HEK293 (cell line): ENCODE data around the gene ITSN1.

Experiments used
- GFI1B ChIP-seq: fragments of 450-650 bp; formaldehyde crosslinking; IDR thresholded peaks from 2 replicates; pipeline ENCODE4 v1.5.1; 2016; ENCODE audit warnings: missing biosample characterization, missing genetic modification characterization
- GLIS1 ChIP-seq: fragments of 450-650 bp; formaldehyde crosslinking; IDR thresholded peaks from 2 replicates; pipeline ENCODE4 v1.5.1; 2016; ENCODE audit warnings: missing biosample characterization, missing genetic modification characterization
- HOXD13 ChIP-seq: sonication (generic); formaldehyde crosslinking; IDR thresholded peaks from 2 replicates; pipeline ENCODE4 v1.8.0; 2022; ENCODE audit warnings: missing genetic modification reagents, borderline replicate concordance
- SP3 ChIP-seq: fragments of 450-650 bp; formaldehyde crosslinking; IDR thresholded peaks from 2 replicates; pipeline ENCODE4 v1.5.1; 2016; ENCODE audit warnings: missing biosample characterization, missing genetic modification characterization
- ZBTB21 ChIP-seq: fragments of 450-650 bp; formaldehyde crosslinking; IDR thresholded peaks from 2 replicates; pipeline ENCODE4 v1.5.1; 2017; ENCODE audit warnings: missing biosample characterization, missing genetic modification characterization
- ZFP41 ChIP-seq: fragments of 450-650 bp; formaldehyde crosslinking; IDR thresholded peaks from 2 replicates; pipeline ENCODE4 v1.5.1; 2016; ENCODE audit warnings: missing biosample characterization, missing genetic modification characterization, borderline replicate concordance
- ZNF175 ChIP-seq: fragments of 450-650 bp; formaldehyde crosslinking; IDR thresholded peaks from 2 replicates; pipeline ENCODE4 v1.5.1; 2016; ENCODE audit warnings: missing biosample characterization, missing genetic modification characterization
- ZNF221 ChIP-seq: fragments of 450-650 bp; formaldehyde crosslinking; IDR thresholded peaks from 2 replicates; pipeline ENCODE4 v1.5.1; 2017; ENCODE audit warnings: missing biosample characterization, missing genetic modification characterization, borderline replicate concordance
- ZNF302 ChIP-seq: fragments of 450-650 bp; formaldehyde crosslinking; IDR thresholded peaks from 2 replicates; pipeline ENCODE4 v1.5.1; 2016; ENCODE audit warnings: missing biosample characterization, missing genetic modification characterization, low read depth
- ZNF571 ChIP-seq: fragments of 450-650 bp; formaldehyde crosslinking; IDR thresholded peaks from 2 replicates; pipeline ENCODE4 v1.5.0; 2017; ENCODE audit warnings: missing biosample characterization, missing genetic modification characterization
- TF ChIP-seq, protein P1 (sequence below): fragments of 450-650 bp; formaldehyde crosslinking; IDR thresholded peaks from 2 replicates; pipeline ENCODE4 v1.5.1; 2016; ENCODE audit warnings: missing biosample characterization, missing genetic modification characterization
- TF ChIP-seq, protein P2 (sequence below): fragments of 450-650 bp; formaldehyde crosslinking; IDR thresholded peaks from 2 replicates; pipeline ENCODE4 v1.5.1; 2016; ENCODE audit warnings: missing biosample characterization, missing genetic modification characterization
- TF ChIP-seq, protein P3 (sequence below): fragments of 450-650 bp; formaldehyde crosslinking; IDR thresholded peaks from 2 replicates; pipeline ENCODE4 v1.5.1; 2016; ENCODE audit warnings: missing biosample characterization, missing genetic modification characterization
- TF ChIP-seq, protein P4 (sequence below): sonication (generic); formaldehyde crosslinking; IDR thresholded peaks from 2 replicates; pipeline ENCODE4 v1.8.1; 2022; ENCODE audit warnings: mild to moderate bottlenecking, moderate library complexity, missing genetic modification reagents
- TF ChIP-seq, protein P5 (sequence below): fragments of 450-650 bp; formaldehyde crosslinking; IDR thresholded peaks from 2 replicates; pipeline ENCODE4 v1.5.1; 2016; ENCODE audit warnings: missing biosample characterization, missing genetic modification characterization
- TF ChIP-seq, protein P6 (sequence below): fragments of 450-650 bp; formaldehyde crosslinking; IDR thresholded peaks from 2 replicates; pipeline ENCODE4 v1.5.0; 2017; ENCODE audit warnings: missing biosample characterization, missing genetic modification characterization, borderline replicate concordance
- TF ChIP-seq, protein P7 (sequence below): fragments of 450-650 bp; formaldehyde crosslinking; IDR thresholded peaks from 2 replicates; pipeline ENCODE4 v1.5.1; 2017; ENCODE audit warnings: missing biosample characterization, missing genetic modification characterization
- TF ChIP-seq, protein P8 (sequence below): fragments of 450-650 bp; formaldehyde crosslinking; IDR thresholded peaks from 2 replicates; pipeline ENCODE4 v1.5.1; 2016; ENCODE audit warnings: missing biosample characterization, missing genetic modification characterization

Gene ITSN1

DNA sequence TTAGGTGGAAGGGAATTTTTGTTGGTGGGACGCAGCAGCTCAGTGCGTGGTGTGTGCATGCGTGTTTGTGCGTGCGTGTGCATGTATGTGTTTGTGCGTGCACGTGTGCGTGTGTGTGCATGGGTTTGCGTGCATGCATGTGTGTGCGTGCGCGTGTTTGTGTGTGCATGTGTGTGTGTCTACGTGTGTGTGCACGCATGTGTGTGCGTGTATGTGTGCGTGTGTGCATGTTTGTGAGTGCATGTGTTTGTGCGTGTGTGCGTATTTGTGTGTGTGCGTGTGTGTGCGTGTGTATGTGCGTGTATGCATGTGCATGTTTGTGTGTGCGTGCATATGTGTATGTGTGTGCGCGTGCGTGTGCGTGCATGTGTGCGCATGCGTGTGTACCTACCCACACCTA, 253.1 kb downstream of the ITSN1 start (continued):
- TF ChIP-seq, protein P1, sequence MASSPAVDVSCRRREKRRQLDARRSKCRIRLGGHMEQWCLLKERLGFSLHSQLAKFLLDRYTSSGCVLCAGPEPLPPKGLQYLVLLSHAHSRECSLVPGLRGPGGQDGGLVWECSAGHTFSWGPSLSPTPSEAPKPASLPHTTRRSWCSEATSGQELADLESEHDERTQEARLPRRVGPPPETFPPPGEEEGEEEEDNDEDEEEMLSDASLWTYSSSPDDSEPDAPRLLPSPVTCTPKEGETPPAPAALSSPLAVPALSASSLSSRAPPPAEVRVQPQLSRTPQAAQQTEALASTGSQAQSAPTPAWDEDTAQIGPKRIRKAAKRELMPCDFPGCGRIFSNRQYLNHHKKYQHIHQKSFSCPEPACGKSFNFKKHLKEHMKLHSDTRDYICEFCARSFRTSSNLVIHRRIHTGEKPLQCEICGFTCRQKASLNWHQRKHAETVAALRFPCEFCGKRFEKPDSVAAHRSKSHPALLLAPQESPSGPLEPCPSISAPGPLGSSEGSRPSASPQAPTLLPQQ: no peak
- TF ChIP-seq HOXD13 (no peak), ZNF221 (tag by site-specific recombination) (no peak), ZNF571 (tag by site-specific recombination) (no peak), ZNF302 (no peak), ZFP41 (tag by site-specific recombination) (peak; percentile 61; the same call in 1 of the 2 replicates), ZNF175 (tag by site-specific recombination) (no peak), GLIS1 (tag by site-specific recombination) (no peak), GFI1B (tag by site-specific recombination) (no peak), ZBTB21 (tag by site-specific recombination) (no peak), SP3 (tag by site-specific recombination) (no peak)
- TF ChIP-seq, protein P2, sequence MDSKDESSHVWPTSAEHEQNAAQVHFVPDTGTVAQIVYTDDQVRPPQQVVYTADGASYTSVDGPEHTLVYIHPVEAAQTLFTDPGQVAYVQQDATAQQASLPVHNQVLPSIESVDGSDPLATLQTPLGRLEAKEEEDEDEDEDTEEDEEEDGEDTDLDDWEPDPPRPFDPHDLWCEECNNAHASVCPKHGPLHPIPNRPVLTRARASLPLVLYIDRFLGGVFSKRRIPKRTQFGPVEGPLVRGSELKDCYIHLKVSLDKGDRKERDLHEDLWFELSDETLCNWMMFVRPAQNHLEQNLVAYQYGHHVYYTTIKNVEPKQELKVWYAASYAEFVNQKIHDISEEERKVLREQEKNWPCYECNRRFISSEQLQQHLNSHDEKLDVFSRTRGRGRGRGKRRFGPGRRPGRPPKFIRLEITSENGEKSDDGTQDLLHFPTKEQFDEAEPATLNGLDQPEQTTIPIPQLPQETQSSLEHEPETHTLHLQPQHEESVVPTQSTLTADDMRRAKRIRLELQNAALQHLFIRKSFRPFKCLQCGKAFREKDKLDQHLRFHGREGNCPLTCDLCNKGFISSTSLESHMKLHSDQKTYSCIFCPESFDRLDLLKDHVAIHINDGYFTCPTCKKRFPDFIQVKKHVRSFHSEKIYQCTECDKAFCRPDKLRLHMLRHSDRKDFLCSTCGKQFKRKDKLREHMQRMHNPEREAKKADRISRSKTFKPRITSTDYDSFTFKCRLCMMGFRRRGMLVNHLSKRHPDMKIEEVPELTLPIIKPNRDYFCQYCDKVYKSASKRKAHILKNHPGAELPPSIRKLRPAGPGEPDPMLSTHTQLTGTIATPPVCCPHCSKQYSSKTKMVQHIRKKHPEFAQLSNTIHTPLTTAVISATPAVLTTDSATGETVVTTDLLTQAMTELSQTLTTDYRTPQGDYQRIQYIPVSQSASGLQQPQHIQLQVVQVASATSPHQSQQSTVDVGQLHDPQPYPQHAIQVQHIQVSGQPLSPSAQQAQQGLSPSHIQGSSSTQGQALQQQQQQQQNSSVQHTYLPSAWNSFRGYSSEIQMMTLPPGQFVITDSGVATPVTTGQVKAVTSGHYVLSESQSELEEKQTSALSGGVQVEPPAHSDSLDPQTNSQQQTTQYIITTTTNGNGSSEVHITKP (tag by site-specific recombination): no peak
- TF ChIP-seq, protein P3, sequence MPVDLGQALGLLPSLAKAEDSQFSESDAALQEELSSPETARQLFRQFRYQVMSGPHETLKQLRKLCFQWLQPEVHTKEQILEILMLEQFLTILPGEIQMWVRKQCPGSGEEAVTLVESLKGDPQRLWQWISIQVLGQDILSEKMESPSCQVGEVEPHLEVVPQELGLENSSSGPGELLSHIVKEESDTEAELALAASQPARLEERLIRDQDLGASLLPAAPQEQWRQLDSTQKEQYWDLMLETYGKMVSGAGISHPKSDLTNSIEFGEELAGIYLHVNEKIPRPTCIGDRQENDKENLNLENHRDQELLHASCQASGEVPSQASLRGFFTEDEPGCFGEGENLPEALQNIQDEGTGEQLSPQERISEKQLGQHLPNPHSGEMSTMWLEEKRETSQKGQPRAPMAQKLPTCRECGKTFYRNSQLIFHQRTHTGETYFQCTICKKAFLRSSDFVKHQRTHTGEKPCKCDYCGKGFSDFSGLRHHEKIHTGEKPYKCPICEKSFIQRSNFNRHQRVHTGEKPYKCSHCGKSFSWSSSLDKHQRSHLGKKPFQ (tag by site-specific recombination): 0 out of 2 replicates have a peak, but pooled peaks have one; percentile 48
- TF ChIP-seq, protein P4, sequence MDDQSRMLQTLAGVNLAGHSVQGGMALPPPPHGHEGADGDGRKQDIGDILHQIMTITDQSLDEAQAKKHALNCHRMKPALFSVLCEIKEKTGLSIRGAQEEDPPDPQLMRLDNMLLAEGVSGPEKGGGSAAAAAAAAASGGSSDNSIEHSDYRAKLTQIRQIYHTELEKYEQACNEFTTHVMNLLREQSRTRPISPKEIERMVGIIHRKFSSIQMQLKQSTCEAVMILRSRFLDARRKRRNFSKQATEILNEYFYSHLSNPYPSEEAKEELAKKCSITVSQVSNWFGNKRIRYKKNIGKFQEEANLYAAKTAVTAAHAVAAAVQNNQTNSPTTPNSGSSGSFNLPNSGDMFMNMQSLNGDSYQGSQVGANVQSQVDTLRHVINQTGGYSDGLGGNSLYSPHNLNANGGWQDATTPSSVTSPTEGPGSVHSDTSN: no peak
- TF ChIP-seq, protein P5, sequence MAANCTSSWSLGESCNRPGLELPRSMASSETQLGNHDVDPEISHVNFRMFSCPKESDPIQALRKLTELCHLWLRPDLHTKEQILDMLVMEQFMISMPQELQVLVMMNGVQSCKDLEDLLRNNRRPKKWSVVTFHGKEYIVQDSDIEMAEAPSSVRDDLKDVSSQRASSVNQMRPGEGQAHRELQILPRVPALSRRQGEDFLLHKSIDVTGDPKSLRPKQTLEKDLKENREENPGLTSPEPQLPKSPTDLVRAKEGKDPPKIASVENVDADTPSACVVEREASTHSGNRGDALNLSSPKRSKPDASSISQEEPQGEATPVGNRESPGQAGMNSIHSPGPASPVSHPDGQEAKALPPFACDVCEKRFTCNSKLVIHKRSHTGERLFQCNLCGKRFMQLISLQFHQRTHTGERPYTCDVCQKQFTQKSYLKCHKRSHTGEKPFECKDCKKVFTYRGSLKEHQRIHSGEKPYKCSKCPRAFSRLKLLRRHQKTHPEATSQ (tag by site-specific recombination): 0 out of 2 replicates have a peak, but pooled peaks have one; percentile 9
- TF ChIP-seq, protein P6, sequence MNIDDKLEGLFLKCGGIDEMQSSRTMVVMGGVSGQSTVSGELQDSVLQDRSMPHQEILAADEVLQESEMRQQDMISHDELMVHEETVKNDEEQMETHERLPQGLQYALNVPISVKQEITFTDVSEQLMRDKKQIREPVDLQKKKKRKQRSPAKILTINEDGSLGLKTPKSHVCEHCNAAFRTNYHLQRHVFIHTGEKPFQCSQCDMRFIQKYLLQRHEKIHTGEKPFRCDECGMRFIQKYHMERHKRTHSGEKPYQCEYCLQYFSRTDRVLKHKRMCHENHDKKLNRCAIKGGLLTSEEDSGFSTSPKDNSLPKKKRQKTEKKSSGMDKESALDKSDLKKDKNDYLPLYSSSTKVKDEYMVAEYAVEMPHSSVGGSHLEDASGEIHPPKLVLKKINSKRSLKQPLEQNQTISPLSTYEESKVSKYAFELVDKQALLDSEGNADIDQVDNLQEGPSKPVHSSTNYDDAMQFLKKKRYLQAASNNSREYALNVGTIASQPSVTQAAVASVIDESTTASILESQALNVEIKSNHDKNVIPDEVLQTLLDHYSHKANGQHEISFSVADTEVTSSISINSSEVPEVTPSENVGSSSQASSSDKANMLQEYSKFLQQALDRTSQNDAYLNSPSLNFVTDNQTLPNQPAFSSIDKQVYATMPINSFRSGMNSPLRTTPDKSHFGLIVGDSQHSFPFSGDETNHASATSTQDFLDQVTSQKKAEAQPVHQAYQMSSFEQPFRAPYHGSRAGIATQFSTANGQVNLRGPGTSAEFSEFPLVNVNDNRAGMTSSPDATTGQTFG: 0 out of 2 replicates have a peak, but pooled peaks have one; percentile 36
- TF ChIP-seq, protein P7, sequence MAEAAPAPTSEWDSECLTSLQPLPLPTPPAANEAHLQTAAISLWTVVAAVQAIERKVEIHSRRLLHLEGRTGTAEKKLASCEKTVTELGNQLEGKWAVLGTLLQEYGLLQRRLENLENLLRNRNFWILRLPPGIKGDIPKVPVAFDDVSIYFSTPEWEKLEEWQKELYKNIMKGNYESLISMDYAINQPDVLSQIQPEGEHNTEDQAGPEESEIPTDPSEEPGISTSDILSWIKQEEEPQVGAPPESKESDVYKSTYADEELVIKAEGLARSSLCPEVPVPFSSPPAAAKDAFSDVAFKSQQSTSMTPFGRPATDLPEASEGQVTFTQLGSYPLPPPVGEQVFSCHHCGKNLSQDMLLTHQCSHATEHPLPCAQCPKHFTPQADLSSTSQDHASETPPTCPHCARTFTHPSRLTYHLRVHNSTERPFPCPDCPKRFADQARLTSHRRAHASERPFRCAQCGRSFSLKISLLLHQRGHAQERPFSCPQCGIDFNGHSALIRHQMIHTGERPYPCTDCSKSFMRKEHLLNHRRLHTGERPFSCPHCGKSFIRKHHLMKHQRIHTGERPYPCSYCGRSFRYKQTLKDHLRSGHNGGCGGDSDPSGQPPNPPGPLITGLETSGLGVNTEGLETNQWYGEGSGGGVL: no peak
- TF ChIP-seq, protein P8, sequence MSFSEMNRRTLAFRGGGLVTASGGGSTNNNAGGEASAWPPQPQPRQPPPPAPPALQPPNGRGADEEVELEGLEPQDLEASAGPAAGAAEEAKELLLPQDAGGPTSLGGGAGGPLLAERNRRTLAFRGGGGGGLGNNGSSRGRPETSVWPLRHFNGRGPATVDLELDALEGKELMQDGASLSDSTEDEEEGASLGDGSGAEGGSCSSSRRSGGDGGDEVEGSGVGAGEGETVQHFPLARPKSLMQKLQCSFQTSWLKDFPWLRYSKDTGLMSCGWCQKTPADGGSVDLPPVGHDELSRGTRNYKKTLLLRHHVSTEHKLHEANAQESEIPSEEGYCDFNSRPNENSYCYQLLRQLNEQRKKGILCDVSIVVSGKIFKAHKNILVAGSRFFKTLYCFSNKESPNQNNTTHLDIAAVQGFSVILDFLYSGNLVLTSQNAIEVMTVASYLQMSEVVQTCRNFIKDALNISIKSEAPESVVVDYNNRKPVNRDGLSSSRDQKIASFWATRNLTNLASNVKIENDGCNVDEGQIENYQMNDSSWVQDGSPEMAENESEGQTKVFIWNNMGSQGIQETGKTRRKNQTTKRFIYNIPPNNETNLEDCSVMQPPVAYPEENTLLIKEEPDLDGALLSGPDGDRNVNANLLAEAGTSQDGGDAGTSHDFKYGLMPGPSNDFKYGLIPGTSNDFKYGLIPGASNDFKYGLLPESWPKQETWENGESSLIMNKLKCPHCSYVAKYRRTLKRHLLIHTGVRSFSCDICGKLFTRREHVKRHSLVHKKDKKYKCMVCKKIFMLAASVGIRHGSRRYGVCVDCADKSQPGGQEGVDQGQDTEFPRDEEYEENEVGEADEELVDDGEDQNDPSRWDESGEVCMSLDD: no peak
